Activated naive CD4-positive, alpha-beta T cell treated with anti-CD3 and anti-CD28 coated beads, Interleukin-2, amount 10 ng/mL, durations not matched to agents 5 hours and 36 hours (primary cell): ENCODE data around the gene ATN1. TPM values are rescaled to one million over a fixed set of nuclear protein-coding genes. Genes with fewer than 3 reads are reported as not detected.
A peak's percentile ranks its signal among the peaks of the same experiment; 100 is the strongest.

ENCODE experiments used
- microRNA-seq: library from miRNA; unstranded; fragments of <30 nt; microRNA quantifications from one replicate; pipeline ENCODE4 v1.2.0, GENCODE V29; 2022; ENCODE audit warnings: borderline microRNAs expressed, borderline replicate concordance
- total RNA-seq, 2 experiments: library from RNA; stranded (reverse); gene quantifications; one replicate each; pipeline ENCODE4 v1.2.3, GENCODE V29; 2021

Gene ATN1
- total RNA-seq: 10 to 100 TPM; 26.4 to 29.4 TPM

GRCh38 chr12:6927379-6928021 lies at the start of gene ATN1:
Gene ATN1, plus strand, starts transcription at chr12:6927959. Its CDS starts 6,043 bp downstream, at chr12:6934002.

DNA sequence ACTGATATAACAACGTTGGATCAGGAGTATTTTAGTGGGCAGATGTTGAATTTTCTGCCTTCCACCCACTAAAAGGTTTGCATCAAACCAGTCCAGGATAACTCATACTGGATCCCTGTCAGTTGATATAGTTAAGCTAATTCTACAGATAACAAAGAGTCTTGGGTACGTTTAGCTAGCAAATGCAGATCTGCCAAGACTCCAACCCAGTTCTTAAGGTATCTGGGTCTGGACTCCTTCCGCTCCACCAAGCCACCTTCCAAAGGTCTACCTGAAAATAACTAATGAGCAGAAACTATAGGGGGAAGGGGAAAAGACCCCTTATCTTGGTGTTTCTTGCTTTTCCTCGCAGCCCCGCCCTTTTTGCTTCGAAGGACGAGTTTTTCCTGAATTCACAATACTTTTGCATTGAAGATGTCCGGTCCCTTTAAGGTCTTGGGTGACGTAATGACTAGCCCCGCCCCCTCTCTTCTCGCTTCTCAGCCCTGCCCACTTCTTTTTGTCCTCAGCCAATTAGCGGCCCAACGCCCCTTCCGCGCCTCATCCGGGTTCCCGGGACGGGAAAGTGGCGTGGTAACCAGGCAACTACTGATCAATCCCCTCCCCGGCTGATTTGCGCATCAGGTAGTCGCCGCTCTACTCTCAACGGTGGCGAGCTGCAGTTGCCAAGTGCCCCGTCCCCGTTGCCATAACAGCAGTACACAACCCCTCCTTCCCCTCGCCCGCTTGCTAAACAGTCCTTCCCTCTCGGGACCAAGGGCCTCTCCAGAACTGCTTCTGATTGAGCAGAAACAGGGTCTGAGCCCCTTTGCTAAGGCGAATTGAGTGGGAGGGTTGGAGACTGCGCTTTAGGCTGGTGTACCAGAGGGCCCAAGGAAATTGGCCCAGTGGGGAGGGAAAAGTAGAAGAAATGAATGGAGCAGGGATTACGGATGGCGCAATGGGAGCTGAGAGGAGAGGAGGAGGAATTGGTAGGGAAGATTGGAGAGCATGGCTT lies 23.2 kb upstream of the ATN1 start, which contains the start of gene LRRC23:
Gene LRRC23, plus strand, starts transcription at position 543 of the 997 bp plus-strand sequence. CDS start 812 bp downstream, outside the sequence.

GRCh38 chr12:6914246-6914946 lies 13.4 kb upstream of the ATN1 start, which contains the start of gene ENO2:
Gene ENO2, plus strand, starts transcription at chr12:6914580. Its CDS starts 1,253 bp downstream, at chr12:6915833.

DNA sequence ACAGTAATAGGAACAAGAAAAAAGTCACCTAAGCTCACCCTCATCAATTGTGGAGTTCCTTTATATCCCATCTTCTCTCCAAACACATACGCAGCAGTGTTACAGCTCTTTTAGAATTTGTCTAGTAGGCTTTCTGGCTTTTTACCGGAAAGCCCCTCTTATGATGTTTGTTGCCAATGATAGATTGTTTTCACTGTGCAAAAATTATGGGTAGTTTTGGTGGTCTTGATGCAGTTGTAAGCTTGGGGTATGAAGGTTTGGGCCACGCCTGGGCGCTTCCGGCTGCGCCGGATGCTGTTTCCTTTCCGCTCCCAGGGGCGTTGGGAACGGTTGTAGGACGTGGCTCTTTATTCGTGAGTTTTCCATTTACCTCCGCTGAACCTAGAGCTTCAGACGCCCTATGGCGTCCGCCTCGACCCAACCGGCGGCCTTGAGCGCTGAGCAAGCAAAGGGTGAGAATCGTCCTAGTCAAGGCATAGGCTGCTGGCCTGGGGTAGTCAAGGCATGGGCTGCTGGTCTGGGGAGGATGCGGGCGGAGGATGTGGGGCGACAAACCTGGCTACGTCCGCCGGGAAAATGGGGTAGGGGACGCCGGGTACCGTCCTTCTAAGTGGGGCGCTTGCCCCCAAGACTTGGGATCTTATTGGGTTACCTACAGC lies 16.1 kb downstream of the ATN1 start, which contains the start of the genes C12orf57 and RNU7-1:
Gene C12orf57, plus strand, starts transcription at position 301 of the 659 bp plus-strand sequence. Its CDS starts 100 bp downstream, at position 401.
Gene RNU7-1, plus strand, starts transcription at position 95 of the 659 bp plus-strand sequence.

DNA sequence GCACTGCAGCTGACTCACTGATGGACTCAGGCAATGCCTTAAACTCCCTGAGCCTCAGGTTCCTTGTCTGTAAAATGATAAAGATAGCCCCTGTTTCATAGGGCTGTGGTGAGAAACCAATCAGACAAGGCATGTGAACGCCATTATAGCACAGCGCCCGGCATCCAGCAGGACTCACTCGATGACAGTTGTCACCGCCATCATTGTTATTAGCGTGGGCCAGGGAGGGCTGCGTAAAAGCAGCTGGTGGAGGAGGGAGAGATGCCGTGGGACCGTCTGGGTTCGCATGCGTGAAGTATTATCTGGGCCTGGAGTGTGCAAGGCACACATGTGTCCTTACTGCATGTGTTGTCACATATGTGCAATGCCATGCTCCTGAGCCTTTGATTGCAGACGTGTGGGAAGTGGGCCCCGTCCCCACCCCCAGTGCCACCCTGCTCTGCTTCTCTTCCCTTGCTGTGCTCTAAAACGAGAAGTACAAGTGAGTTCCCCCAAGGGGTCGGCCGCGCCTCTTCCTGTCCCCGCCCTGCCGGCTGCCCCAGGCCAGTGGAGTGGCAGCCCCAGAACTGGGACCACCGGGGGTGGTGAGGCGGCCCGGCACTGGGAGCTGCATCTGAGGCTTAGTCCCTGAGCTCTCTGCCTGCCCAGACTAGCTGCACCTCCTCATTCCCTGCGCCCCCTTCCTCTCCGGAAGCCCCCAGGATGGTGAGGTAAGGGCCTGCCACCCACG lies 23.2 kb downstream of the ATN1 start, which contains the start of gene PTPN6:
Gene PTPN6, plus strand, starts transcription at position 546 of the 730 bp plus-strand sequence. Its CDS starts 157 bp downstream, at position 703.

Small RNA genes within 50 kb of the gene (microRNA-seq; reads per million reads assigned to microRNA genes)
- 14.2 reads per million, percentile 47 among the genes with 10 or more reads in this experiment for gene MIR141
- gene MIR200C: 204 reads per million, percentile 78 among the genes with 10 or more reads in this experiment

Other genes with a start within 250 kb of the ATN1 start
- gene ZNF384, start 238.6 kb upstream of the ATN1 start, total RNA-seq: 10 to 100 TPM; 81.6 to 84.8 TPM
- not detected for gene PIANP, start 227.1 kb upstream of the ATN1 start, total RNA-seq
- gene COPS7A, start 203.9 kb upstream of the ATN1 start, total RNA-seq: 10 to 100 TPM; 25.9 to 26.9 TPM
- 10 to 100 TPM; 85.0 to 89.9 TPM for gene MLF2, start 174.8 kb upstream of the ATN1 start, total RNA-seq
- 10 to 100 TPM; 11.7 to 12.2 TPM for gene PTMS, start 161.6 kb upstream of the ATN1 start, total RNA-seq
- gene LAG3, start 155.4 kb upstream of the ATN1 start, total RNA-seq: 1 to 10 TPM; 3.2 to 4.0 TPM
- gene CD4, start 138.4 kb upstream of the ATN1 start, total RNA-seq: 100 to 1,000 TPM; 215 to 224 TPM
- under 1 TPM; 0.17 to 0.23 TPM for gene GPR162, start 106.1 kb upstream of the ATN1 start, total RNA-seq
- under 1 TPM; 0.46 to 0.96 TPM for gene P3H3, start 99.6 kb upstream of the ATN1 start, total RNA-seq
- under 1 TPM; 0.10 to 0.45 TPM for gene GNB3, start 87.0 kb upstream of the ATN1 start, total RNA-seq
- 10 to 100 TPM; 82.5 to 85.6 TPM for gene CDCA3, start 76.7 kb upstream of the ATN1 start, total RNA-seq
- 100 to 1,000 TPM; 112 to 115 TPM for gene USP5, start 75.8 kb upstream of the ATN1 start, total RNA-seq
- gene TPI1, start 60.4 kb upstream of the ATN1 start, total RNA-seq: 1,000 to 10,000 TPM; 1,127 to 1,161 TPM
- gene SPSB2, start 54.7 kb upstream of the ATN1 start, total RNA-seq: 1 to 10 TPM; 8.0 to 8.7 TPM
- gene LRRC23, start 23.1 kb upstream of the ATN1 start, total RNA-seq: 1 to 10 TPM; 3.0 to 3.8 TPM
- gene ENO2, start 13.4 kb upstream of the ATN1 start, total RNA-seq: 100 to 1,000 TPM; 146 to 157 TPM
- gene RNU7-1, start 15.9 kb downstream of the ATN1 start, total RNA-seq: not detected
- gene C12orf57, start 16.1 kb downstream of the ATN1 start, total RNA-seq: 100 to 1,000 TPM; 239 to 248 TPM
- gene PTPN6, start 23.4 kb downstream of the ATN1 start, total RNA-seq: 100 to 1,000 TPM; 394 to 402 TPM
- gene PHB2, start 42.7 kb downstream of the ATN1 start, total RNA-seq: 100 to 1,000 TPM; 216 TPM
- 10 to 100 TPM; 46.4 to 51.7 TPM for gene EMG1, start 43.0 kb downstream of the ATN1 start, total RNA-seq
- gene LPCAT3, start 90.5 kb downstream of the ATN1 start, total RNA-seq: 10 to 100 TPM; 34.7 to 37.2 TPM
- 1 to 10 TPM; 1.5 to 1.9 TPM for gene C1S, start 132.8 kb downstream of the ATN1 start, total RNA-seq
- gene C1R, start 164.5 kb downstream of the ATN1 start, total RNA-seq: 1 to 10 TPM; 3.1 TPM
- gene C1RL, start 181.3 kb downstream of the ATN1 start, total RNA-seq: 10 to 100 TPM; 25.9 to 31.3 TPM
- gene RBP5, start 200.9 kb downstream of the ATN1 start, total RNA-seq: 1 to 10 TPM in 1 of 2 experiments, under 1 TPM in 1; 0.48 to 2.1 TPM
- gene CLSTN3, start 202.4 kb downstream of the ATN1 start, total RNA-seq: 100 to 1,000 TPM; 109 to 116 TPM